Suprapubic skin (tissue), 4 donors: Measurements from ENCODE around the gene CTXND2. TPM values are rescaled to one million over a fixed set of nuclear protein-coding genes. Genes with fewer than 3 reads are reported as not detected.
A peak's percentile ranks its signal among the peaks of the same experiment; 100 is the strongest.
"Not testable (repeated sequence)": the region's sequence is repeated elsewhere in the genome, so short reads cannot be mapped to it uniquely, and the experiment has no call there.

Experiments used
- DNase-seq, 2 donors: peaks; one replicate each; pipeline ENCODE4 v3.0.0-alpha.2; 2019; ENCODE audit warnings: low spot score in 2 of 2
- H3K27ac ChIP-seq: fragments of 200-600 bp; sonication (generic); one replicate; pipeline ENCODE4 v1.5.1; 2019
- H3K27me3 ChIP-seq: fragments of 200-600 bp; sonication (generic); one replicate; pipeline ENCODE4 v1.5.1; 2019
- H3K36me3 ChIP-seq: fragments of 200-600 bp; sonication (generic); one replicate; pipeline ENCODE4 v1.5.1; 2019
- H3K4me1 ChIP-seq: fragments of 200-600 bp; sonication (generic); one replicate; pipeline ENCODE4 v1.5.1; 2019
- H3K4me3 ChIP-seq: fragments of 200-600 bp; sonication (generic); one replicate; pipeline ENCODE4 v1.5.1; 2019; ENCODE audit warnings: mild to moderate bottlenecking
- H3K9me3 ChIP-seq: fragments of 200-600 bp; sonication (generic); one replicate; pipeline ENCODE4 v1.5.1; 2019
- CTCF ChIP-seq, 2 donors: fragments of 200-600 bp in 1 of 2; fragments of 450-650 bp in 1 of 2; sonication (generic) in 1 of 2; IDR thresholded peaks; one replicate each; pipeline ENCODE4 v1.5.1; 2016 to 2019; ENCODE audit warnings: antibody characterized with exemption in 2 of 2, mild to moderate bottlenecking in 1 of 2, moderate library complexity in 1 of 2
- EP300 ChIP-seq: sonication (generic); formaldehyde crosslinking; IDR thresholded peaks from one replicate; pipeline ENCODE4 v1.6.1; 2017; ENCODE audit warnings: antibody characterized with exemption
- POLR2A ChIP-seq, 2 donors: fragments of 450-650 bp; IDR thresholded peaks; one replicate each; pipeline ENCODE4 v1.6.1; 2017; ENCODE audit warnings: antibody characterized with exemption in 2 of 2, mild to moderate bottlenecking in 2 of 2, moderate library complexity in 2 of 2
- POLR2AphosphoS5 ChIP-seq, 3 donors: sonication (generic); formaldehyde crosslinking; IDR thresholded peaks; one replicate each; pipeline ENCODE4 v1.6.1; 2017; ENCODE audit warnings: antibody characterized with exemption in 3 of 3
- WGBS: methylation state at CpG from one replicate; pipeline ENCODE4 v1.1.5; 2018; 5-methylcytosine and 5-hydroxymethylcytosine counted together
- total RNA-seq, 4 donors: library from RNA; depleted of rRNA; stranded (reverse); fragments of >200 nt; gene quantifications; one replicate each; pipeline ENCODE4 v1.1.0, GENCODE V29; 2016

CTXND2 gene
- total RNA-seq, 4 donors from 2014 or later, result not detected

- H3K4me3 ChIP-seq, result peak overlapping the region; percentile 86
- H3K27ac ChIP-seq, result peak overlapping the region; percentile 97
- no peak for DNase-seq
- H3K36me3 ChIP-seq, result no peaks in the 10 kb centered on the region
- TF ChIP-seq POLR2A (IDR thresholded peaks at IDR 0.05), result no peak
- TF ChIP-seq EP300, result no peak
- no peak for TF ChIP-seq POLR2AphosphoS5 (IDR thresholded peaks at IDR 0.05)
- no peak for TF ChIP-seq CTCF (IDR thresholded peaks at IDR 0.05)
- peaks cover 18% of the 10 kb centered on the region for H3K4me1 ChIP-seq
- WGBS, result 6% methylated on average over 17 of the region's 17 CpGs
- no peaks in the 10 kb centered on the region for H3K27me3 ChIP-seq
- H3K9me3 ChIP-seq, result no peaks in the 10 kb centered on the region
Measured at GRCh38 chr1:150875197-150876118, 11.5 kb upstream of the CTXND2 start.

GRCh38 chr1:150876119-150876454 lies 10.8 kb upstream of the CTXND2 start:
- Histone ChIP-seq H3K9me3 (no peaks in the 10 kb centered on the region), H3K4me1 (peaks cover 14% of the 10 kb centered on the region), H3K27ac (peak overlapping the region; percentile 97), H3K4me3 (peak overlapping the region; percentile 86), H3K36me3 (no peaks in the 10 kb centered on the region), H3K27me3 (no peaks in the 10 kb centered on the region)
- peak in 1 of 2 donors; percentile 85 for DNase-seq
- 1% methylated on average over 20 of the region's 23 CpGs for WGBS
- no peak for TF ChIP-seq CTCF (IDR thresholded peaks at IDR 0.05)
- no peak for TF ChIP-seq EP300
- TF ChIP-seq POLR2A (IDR thresholded peaks at IDR 0.05), result no peak
- TF ChIP-seq POLR2AphosphoS5 (IDR thresholded peaks at IDR 0.05), result no peak

GRCh38 chr1:150878931-150879330 lies 8.0 kb upstream of the CTXND2 start:
- not testable (repeated sequence) for H3K9me3 ChIP-seq, H3K4me3 ChIP-seq, H3K36me3 ChIP-seq, H3K27me3 ChIP-seq, H3K27ac ChIP-seq, DNase-seq
- WGBS, result 98% methylated on average over 2 of the region's 2 CpGs
- H3K4me1 ChIP-seq, result peaks cover 18% of the 10 kb centered on the region

GRCh38 chr1:150881331-150882070 lies 5.4 kb upstream of the CTXND2 start:
- H3K27ac ChIP-seq, result peak overlapping the region; percentile 84
- peaks cover 12% of the 10 kb centered on the region for H3K4me1 ChIP-seq
- no peaks in the 10 kb centered on the region for H3K27me3 ChIP-seq
- no peak overlapping the region for H3K4me3 ChIP-seq
- no peak for DNase-seq
- 54% methylated on average over 2 of the region's 2 CpGs for WGBS
- no peak for TF ChIP-seq CTCF (IDR thresholded peaks at IDR 0.05)
- no peak for TF ChIP-seq EP300
- peak in 2 of 3 donors; percentile 56 to 82 for TF ChIP-seq POLR2AphosphoS5 (IDR thresholded peaks at IDR 0.05)
- H3K9me3 ChIP-seq, result no peaks in the 10 kb centered on the region
- H3K36me3 ChIP-seq, result no peaks in the 10 kb centered on the region

- peak overlapping the region; percentile 84 for H3K27ac ChIP-seq
- not testable (repeated sequence) for H3K36me3 ChIP-seq, H3K27me3 ChIP-seq, DNase-seq, H3K9me3 ChIP-seq, H3K4me3 ChIP-seq, H3K4me1 ChIP-seq
- 90% methylated on average over 5 of the region's 5 CpGs for WGBS
Measured at GRCh38 chr1:150883121-150883520, 3.8 kb upstream of the CTXND2 start.

GRCh38 chr1:150888727-150889126 lies 1.8 kb downstream of the CTXND2 start:
- WGBS, result 94% methylated on average over 8 of the region's 8 CpGs
- no peaks in the 10 kb centered on the region for H3K9me3 ChIP-seq
- no peak for TF ChIP-seq EP300
- no peak for TF ChIP-seq POLR2AphosphoS5 (IDR thresholded peaks at IDR 0.05)
- no peak for TF ChIP-seq CTCF (IDR thresholded peaks at IDR 0.05)
- TF ChIP-seq POLR2A (IDR thresholded peaks at IDR 0.05), result no peak
- no peak overlapping the region for H3K4me3 ChIP-seq
- no peaks in the 10 kb centered on the region for H3K36me3 ChIP-seq
- no peak for DNase-seq
- H3K4me1 ChIP-seq, result no peaks in the 10 kb centered on the region
- no peaks in the 10 kb centered on the region for H3K27me3 ChIP-seq
- no peak overlapping the region for H3K27ac ChIP-seq
